Endothelial cell of umbilical vein (primary cell): Measurements from ENCODE around the gene LRRC46. TPM values are rescaled to one million over a fixed set of nuclear protein-coding genes. Genes with fewer than 3 reads are reported as not detected.

Source experiments
- BruUV-seq: library from RNA; stranded (reverse); fragments of 400-500 nt; replicated peaks from 2 replicates; lab custom pipeline; 2021; lab: Mats Ljungman, UMichigan
- CTCF ChIA-PET: fragments of 300-600, 350-600 bp; sonication (Branson Sonifier 250); formaldehyde crosslinking; loops from one replicate; lab custom pipeline; 2021; ENCODE audit warnings: antibody characterized with exemption, inconsistent platforms; lab: Charles Lee
- POLR2A ChIA-PET: fragments of 300-600, 350-600 bp; sonication (Branson Sonifier 250); formaldehyde crosslinking; loops from one replicate; lab custom pipeline; 2021; ENCODE audit warnings: antibody characterized with exemption, inconsistent platforms; lab: Charles Lee
- DNase-seq: peaks from one replicate; pipeline ENCODE4 v3.0.0-alpha.2; 2011; ENCODE audit warnings: low read depth, low spot score
- FAIRE-seq: peaks from 2 replicates; lab custom pipeline; 2011; peaks lifted over from hg19 to GRCh38; lab: Jason Lieb, UNC
- H2AFZ ChIP-seq: 2 replicates; pipeline ENCODE4 v1.6.0; 2012; ENCODE audit warnings: low read depth, low read length, control low read depth, inconsistent platforms
- H3K27ac ChIP-seq: 2 replicates; pipeline ENCODE4 v1.5.1; 2011; ENCODE audit warnings: low read depth, mild to moderate bottlenecking, control low read depth, low read length, moderate library complexity; ENCODE audit not compliant: insufficient read depth
- H3K27me3 ChIP-seq, 2 experiments: 2 replicates each; pipeline versions ENCODE4 v1.6.0 to v1.6.1; 2011; ENCODE audit warnings: low read length in 2 of 2, mixed read lengths in 1 of 2; ENCODE audit not compliant: control insufficient read depth in 2 of 2, insufficient read depth in 2 of 2
- H3K36me3 ChIP-seq, 2 experiments: 2 replicates in 1 of 2; 3 replicates in 1 of 2; pipeline ENCODE4 v1.5.1; 2011; ENCODE audit warnings: low read length in 2 of 2, mild to moderate bottlenecking in 1 of 2, moderate library complexity in 1 of 2; ENCODE audit not compliant: control insufficient read depth in 2 of 2, insufficient read depth in 2 of 2; ENCODE audit errors: extremely low read depth in 1 of 2
- H3K4me1 ChIP-seq: 3 replicates; pipeline ENCODE4 v1.5.1; 2011; ENCODE audit warnings: mild to moderate bottlenecking, low read length; ENCODE audit not compliant: control insufficient read depth, insufficient read depth; ENCODE audit errors: extremely low read depth
- H3K4me2 ChIP-seq: 2 replicates; pipeline ENCODE4 v1.6.1; 2011; ENCODE audit warnings: low read length, control low read depth, mixed read lengths; ENCODE audit not compliant: insufficient read depth
- H3K4me3 ChIP-seq, 3 experiments: fragments of 200-600 bp in 1 of 3; sonication (generic), shearing (Covaris generic) in 1 of 3; replicated peaks in 1 of 3; 2 replicates each; pipeline ENCODE4 v1.5.1; 2011 to 2016; ENCODE audit warnings: control low read depth in 3 of 3, low read length in 3 of 3, mild to moderate bottlenecking in 2 of 3, inconsistent platforms in 1 of 3, low read depth in 1 of 3, moderate library complexity in 1 of 3; ENCODE audit not compliant: insufficient read depth in 1 of 3
- H3K79me2 ChIP-seq: 2 replicates; pipeline ENCODE4 v1.6.0; 2012; ENCODE audit warnings: low read length, inconsistent platforms; ENCODE audit not compliant: control insufficient read depth, insufficient read depth
- H3K9ac ChIP-seq: replicated peaks from 2 replicates; pipeline ENCODE3; 2011; ENCODE audit warnings: low read length, control low read depth; ENCODE audit not compliant: insufficient read depth; ENCODE audit errors: extremely low read depth
- H3K9me1 ChIP-seq: replicated peaks from 3 replicates; pipeline ENCODE4 v1.6.0; 2011; ENCODE audit warnings: mild to moderate bottlenecking, low read length; ENCODE audit not compliant: control insufficient read depth, insufficient read depth; ENCODE audit errors: extremely low read depth
- H3K9me3 ChIP-seq: replicated peaks from 2 replicates; pipeline ENCODE4 v1.5.1; 2012; ENCODE audit warnings: low read length, inconsistent platforms; ENCODE audit not compliant: control insufficient read depth, insufficient read depth
- H4K20me1 ChIP-seq: replicated peaks from 2 replicates; pipeline ENCODE3; 2011; ENCODE audit warnings: mild to moderate bottlenecking, low read length; ENCODE audit not compliant: control insufficient read depth, insufficient read depth; ENCODE audit errors: extremely low read depth
- CTCF ChIP-seq, 2 donors: IDR thresholded peaks; 1 replicate in 1 of 2; 2 replicates in 1 of 2; pipeline ENCODE4 v1.5.1; 2011; ENCODE audit warnings: low read length in 2 of 2, mild to moderate bottlenecking in 2 of 2, moderate library complexity in 2 of 2, control low read depth in 1 of 2, inconsistent platforms in 1 of 2, low read depth in 1 of 2; ENCODE audit not compliant: insufficient read depth in 1 of 2; ENCODE audit errors: extremely low read depth in 1 of 2
- EZH2 ChIP-seq: IDR thresholded peaks from 2 replicates; pipeline ENCODE4 v1.6.1; 2012; ENCODE audit warnings: borderline replicate concordance, low read depth, mild to moderate bottlenecking, moderate library complexity, low read length, inconsistent platforms; ENCODE audit not compliant: severe bottlenecking
- FOS ChIP-seq: IDR thresholded peaks from 2 replicates; pipeline ENCODE4 v1.6.1; 2011; ENCODE audit warnings: mild to moderate bottlenecking, low read length, moderate library complexity, borderline replicate concordance; ENCODE audit not compliant: insufficient read depth
- GATA2 ChIP-seq: IDR thresholded peaks from 2 replicates; pipeline ENCODE4 v1.7.0; 2011; ENCODE audit warnings: low read depth, mild to moderate bottlenecking, moderate library complexity, mixed read lengths, low read length; ENCODE audit not compliant: insufficient read length, insufficient read depth
- JUN ChIP-seq: IDR thresholded peaks from 2 replicates; pipeline ENCODE4 v1.6.1; 2011; ENCODE audit warnings: borderline replicate concordance, low read depth; ENCODE audit not compliant: insufficient read length, insufficient read depth
- MAX ChIP-seq: IDR thresholded peaks from 2 replicates; pipeline ENCODE4 v1.6.1; 2011; ENCODE audit not compliant: insufficient read depth, insufficient read length
- dilution Hi-C: fragments of 300-500 bp; cut with MboI; formaldehyde crosslinking; loops from one replicate; pipeline ENCODE4 v1.15.0; 2019; ENCODE audit warnings: low sequenced_read_pairs; ENCODE audit not compliant: extremely low pct_ligation_motif_present
- intact Hi-C: fragments of 100-400 bp; cut with micrococcal nuclease; formaldehyde crosslinking; loops from one replicate; pipeline ENCODE4 v1.10.0; 2022
- polyA plus RNA-seq, 4 experiments: library from polyadenylated mRNA; depleted of rRNA in 3 of 4; stranded (reverse) in 3 of 4; unstranded in 1 of 4; fragments of >200 nt; gene quantifications; 2 replicates each; pipeline versions ENCODE4 v1.2.1 to v1.2.3, GENCODE V29; 2011 to 2012; ENCODE audit warnings: missing spikeins in 1 of 4
- total RNA-seq: library from RNA; stranded (reverse); gene quantifications from 2 replicates; pipeline ENCODE4 v1.2.3, GENCODE V29; 2021

Gene LRRC46
- total and polyA plus RNA-seq, 2 donors (not counting 3 experiments of a cell fraction or from before 2014, with no cell fraction given) = 0.36 to 0.42 TPM

- Histone ChIP-seq H3K4me1 (no peaks in the 10 kb centered on the region), H3K36me3 (peaks cover 0 to 12% of the 10 kb centered on the region in 2 experiments), H4K20me1 (no peaks in the 10 kb centered on the region), H3K9me1 (no peaks in the 10 kb centered on the region), H3K27me3 (peaks cover 0 to 2% of the 10 kb centered on the region in 2 experiments), H3K9ac (no peak overlapping the region), H3K9me3 (no peaks in the 10 kb centered on the region), H3K27ac (no peak overlapping the region), H3K4me2 (no peak overlapping the region), H3K79me2 (no peaks in the 10 kb centered on the region), H2AFZ (no peak overlapping the region), H3K4me3 (no peak overlapping the region)
- ChIA-PET POLR2A (no interaction called here), CTCF (interaction anchor here (1.0 to 2.2 kb wide), 2 partner anchors 25 to 30 kb away, joined by 3 to 10 read pairs; no protein-coding TSS in a partner anchor)
- DNase-seq = no peak
- intact Hi-C loops (loop anchor here (5.0 kb wide), 1 partner anchor 141 kb away; no protein-coding TSS in a partner anchor), dilution Hi-C loops (no loop called here)
- BruUV-seq = no TSS peak
- TF ChIP-seq MAX = no peak
- no peak for TF ChIP-seq CTCF (IDR thresholded peaks at IDR 0.05; ENCODE audit: extremely low read depth in 1 of 2, insufficient read depth in 1 of 2, low read depth in 1 of 2, low read length in 2 of 2)
- no peak for TF ChIP-seq FOS
- no peak for TF ChIP-seq EZH2
- no peak for TF ChIP-seq GATA2
- no peak for TF ChIP-seq JUN
- no peak for FAIRE-seq
Observed at GRCh38 chr17:47803201-47803600, 28.3 kb upstream of the LRRC46 start.
